Stomach smooth muscle (tissue), 2 donors: ENCODE measurements around the gene SIRT7.

Experiments
- H3K27ac ChIP-seq: one replicate; pipeline ENCODE4 v1.7.0; 2013; ENCODE audit warnings: mild to moderate bottlenecking, low read length, inconsistent platforms
- H3K27me3 ChIP-seq, 2 donors: one replicate each; pipeline ENCODE4 v1.7.0; 2013; ENCODE audit warnings: low read length in 2 of 2; ENCODE audit not compliant: insufficient read depth in 2 of 2, control insufficient read depth in 1 of 2
- H3K36me3 ChIP-seq, 2 donors: one replicate each; pipeline ENCODE4 v1.7.0; 2013; ENCODE audit warnings: low read length in 2 of 2; ENCODE audit not compliant: control insufficient read depth in 2 of 2, insufficient read depth in 2 of 2
- H3K4me1 ChIP-seq: one replicate; pipeline ENCODE4 v1.7.0; 2013; ENCODE audit warnings: low read length; ENCODE audit not compliant: control insufficient read depth, insufficient read depth
- H3K4me3 ChIP-seq, 2 donors: one replicate each; pipeline ENCODE4 v1.7.0; 2013; ENCODE audit warnings: low read length in 2 of 2
- H3K9ac ChIP-seq, 2 donors: one replicate each; pipeline ENCODE4 v1.7.0; 2013; ENCODE audit warnings: low read length in 2 of 2, mild to moderate bottlenecking in 1 of 2
- H3K9me3 ChIP-seq, 2 donors: one replicate each; pipeline ENCODE4 v1.7.0; 2013; ENCODE audit warnings: low read length in 2 of 2; ENCODE audit not compliant: control insufficient read depth in 2 of 2
- donor health status: healthy.
- donor health status: Pancreatic carcinoma.

SIRT7 gene, protein sequence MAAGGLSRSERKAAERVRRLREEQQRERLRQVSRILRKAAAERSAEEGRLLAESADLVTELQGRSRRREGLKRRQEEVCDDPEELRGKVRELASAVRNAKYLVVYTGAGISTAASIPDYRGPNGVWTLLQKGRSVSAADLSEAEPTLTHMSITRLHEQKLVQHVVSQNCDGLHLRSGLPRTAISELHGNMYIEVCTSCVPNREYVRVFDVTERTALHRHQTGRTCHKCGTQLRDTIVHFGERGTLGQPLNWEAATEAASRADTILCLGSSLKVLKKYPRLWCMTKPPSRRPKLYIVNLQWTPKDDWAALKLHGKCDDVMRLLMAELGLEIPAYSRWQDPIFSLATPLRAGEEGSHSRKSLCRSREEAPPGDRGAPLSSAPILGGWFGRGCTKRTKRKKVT

DNA sequence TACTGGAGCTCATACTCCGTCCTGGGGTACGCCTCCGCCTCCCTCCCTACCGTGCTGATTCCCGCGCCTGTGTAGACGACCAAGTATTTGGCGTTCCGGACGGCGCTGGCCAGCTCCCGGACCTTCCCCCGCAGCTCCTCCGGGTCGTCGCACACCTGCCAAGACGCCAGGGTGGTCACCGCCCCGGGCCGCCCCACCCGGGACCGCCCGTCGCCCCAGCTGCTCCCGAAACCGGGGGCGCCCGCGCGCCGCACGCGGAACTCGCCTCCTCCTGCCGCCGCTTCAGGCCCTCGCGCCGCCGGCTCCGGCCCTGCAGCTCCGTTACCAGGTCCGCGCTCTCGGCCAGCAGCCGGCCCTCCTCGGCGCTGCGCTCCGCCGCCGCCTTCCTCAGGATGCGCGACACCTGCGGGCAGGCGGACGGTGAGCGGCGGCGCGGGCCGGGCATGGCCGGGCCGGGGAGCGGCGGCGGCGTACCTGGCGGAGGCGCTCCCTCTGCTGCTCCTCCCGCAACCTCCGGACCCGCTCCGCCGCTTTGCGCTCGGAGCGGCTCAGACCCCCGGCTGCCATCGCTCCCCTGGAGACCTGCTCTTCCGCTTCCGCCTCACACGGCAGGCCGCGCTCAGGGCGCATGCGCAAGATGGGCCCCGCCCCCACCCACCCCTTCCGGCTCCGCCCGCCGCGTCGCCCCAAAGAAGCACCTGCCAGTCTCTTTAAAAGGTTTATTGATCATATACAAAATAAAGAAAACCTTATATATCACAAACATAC lies at the start of gene SIRT7:
TSS of gene SIRT7 (minus strand) at position 612 of the 768 bp plus-strand sequence. CDS start at position 567, 45 bp downstream.
- Histone ChIP-seq H3K9me3 (no peaks in the 10 kb centered on the region), H3K36me3 (peaks cover 26 to 43% of the 10 kb centered on the region in 2 donors), H3K27ac (no peak within 1 kb of the TSS), H3K9ac (peak within 1 kb of the TSS; percentile 52 to 60), H3K27me3 (no peaks in the 10 kb centered on the region), H3K4me3 (peak within 1 kb of the TSS; percentile 76 to 83), H3K4me1 (peaks cover 36% of the 10 kb centered on the region)

DNA sequence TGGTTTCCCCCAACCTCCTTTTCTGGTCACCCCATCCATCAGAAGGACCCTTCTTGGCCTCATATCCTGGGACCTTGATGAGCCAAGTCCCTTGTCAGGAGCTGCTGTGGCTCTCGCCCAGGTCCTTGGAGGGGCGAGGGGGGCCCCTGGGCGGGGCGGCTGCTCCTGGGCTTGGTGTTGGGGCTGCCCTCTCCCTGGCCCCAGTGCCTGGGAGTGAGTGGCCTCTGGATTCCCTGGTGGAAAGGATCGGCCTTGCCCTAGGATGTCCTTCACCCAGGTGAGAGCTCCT lies 49.2 kb upstream of the SIRT7 start:
- Histone ChIP-seq H3K36me3 (no peaks in the 10 kb centered on the region), H3K4me1 (peaks cover 14% of the 10 kb centered on the region), H3K9ac (no peak overlapping the region), H3K4me3 (no peak overlapping the region), H3K27ac (no peak overlapping the region), H3K27me3 (peaks cover 30 to 31% of the 10 kb centered on the region in 2 donors), H3K9me3 (no peaks in the 10 kb centered on the region)

DNA sequence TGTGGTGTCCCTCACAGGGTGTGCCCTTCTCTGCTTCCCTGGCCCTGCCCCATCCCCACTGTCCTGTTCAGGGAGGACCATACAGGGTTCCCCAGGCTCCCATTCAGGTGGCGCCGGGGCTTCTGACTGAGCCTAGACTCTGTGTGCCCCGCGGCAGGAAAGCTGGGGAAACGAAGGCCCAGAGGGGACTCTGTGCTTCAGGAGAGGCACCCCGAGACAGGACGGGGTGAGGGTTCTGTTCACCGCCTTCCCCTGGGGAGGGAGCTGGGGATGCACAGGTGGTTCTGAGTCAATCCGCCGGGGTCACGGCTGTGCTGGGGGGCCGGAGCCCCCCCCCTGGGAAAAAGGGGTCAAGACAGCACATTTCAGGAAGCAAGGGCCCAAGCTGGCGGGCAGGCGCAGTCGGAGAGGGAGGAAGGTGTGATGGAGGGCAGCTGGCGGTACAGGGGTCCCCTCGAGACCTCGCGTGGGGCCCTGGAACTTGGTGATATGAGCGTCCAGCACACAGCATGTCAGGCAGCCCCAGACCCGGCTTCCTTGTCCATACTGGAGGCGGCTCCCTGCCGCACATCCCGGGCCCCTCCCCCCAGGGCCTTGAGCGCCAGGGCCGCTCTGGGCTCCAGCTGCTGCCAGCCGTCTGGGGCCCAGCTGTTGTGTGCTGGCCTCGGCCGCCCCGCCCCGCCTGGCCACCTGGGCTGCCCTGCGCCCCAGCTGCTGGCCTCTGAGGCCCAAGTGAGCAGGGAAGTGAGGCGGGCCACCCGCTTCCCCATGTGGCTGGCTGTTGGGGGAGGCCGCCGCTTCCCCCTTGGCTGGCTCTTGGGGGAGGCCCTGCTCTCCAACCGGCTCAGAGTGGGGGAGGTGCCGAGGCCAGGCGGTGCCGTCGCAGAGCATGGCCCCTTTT lies 48.6 kb upstream of the SIRT7 start:
- Histone ChIP-seq H3K9ac (no peak overlapping the region), H3K9me3 (no peaks in the 10 kb centered on the region), H3K4me1 (peaks cover 16% of the 10 kb centered on the region), H3K4me3 (no peak overlapping the region), H3K27ac (no peak overlapping the region), H3K36me3 (no peaks in the 10 kb centered on the region), H3K27me3 (peaks cover 34 to 36% of the 10 kb centered on the region in 2 donors)

DNA sequence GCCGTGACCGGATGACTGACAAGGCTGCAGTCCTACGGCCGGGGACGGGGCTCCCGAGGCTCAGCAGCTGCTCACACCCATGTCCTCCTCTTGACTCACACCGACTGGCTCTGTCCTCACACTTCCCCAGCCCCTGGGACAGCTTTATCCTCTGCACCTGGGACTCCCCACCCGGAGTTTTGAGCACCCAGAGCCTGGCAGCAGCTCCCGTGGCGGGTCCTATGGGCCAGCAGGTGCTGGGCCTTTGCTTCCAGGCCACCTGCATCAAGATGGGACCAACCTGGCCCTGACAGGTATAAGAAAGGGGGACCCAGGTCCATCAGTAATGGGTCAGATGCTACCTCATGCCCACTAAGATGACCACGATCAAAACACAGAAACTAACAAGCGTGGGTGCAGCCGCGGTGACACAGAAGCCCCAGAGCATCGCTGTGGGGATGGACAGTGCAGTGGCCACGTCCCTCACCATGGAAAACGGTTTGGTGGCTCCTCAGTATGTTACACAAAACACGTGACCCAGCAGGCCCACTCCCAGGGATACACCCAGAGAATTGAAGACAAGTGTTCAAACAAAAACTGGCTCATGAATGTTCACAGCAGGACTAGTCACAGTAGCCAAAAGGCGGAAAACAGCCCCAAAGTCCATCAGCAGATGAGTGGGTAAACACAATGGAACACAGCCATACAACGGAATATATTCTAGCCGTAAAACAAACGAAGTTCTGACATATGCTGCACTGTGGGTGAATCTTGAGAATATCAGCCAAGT lies 46.3 kb upstream of the SIRT7 start:
- peaks cover 30 to 47% of the 10 kb centered on the region in 2 donors for H3K27me3 ChIP-seq

DNA sequence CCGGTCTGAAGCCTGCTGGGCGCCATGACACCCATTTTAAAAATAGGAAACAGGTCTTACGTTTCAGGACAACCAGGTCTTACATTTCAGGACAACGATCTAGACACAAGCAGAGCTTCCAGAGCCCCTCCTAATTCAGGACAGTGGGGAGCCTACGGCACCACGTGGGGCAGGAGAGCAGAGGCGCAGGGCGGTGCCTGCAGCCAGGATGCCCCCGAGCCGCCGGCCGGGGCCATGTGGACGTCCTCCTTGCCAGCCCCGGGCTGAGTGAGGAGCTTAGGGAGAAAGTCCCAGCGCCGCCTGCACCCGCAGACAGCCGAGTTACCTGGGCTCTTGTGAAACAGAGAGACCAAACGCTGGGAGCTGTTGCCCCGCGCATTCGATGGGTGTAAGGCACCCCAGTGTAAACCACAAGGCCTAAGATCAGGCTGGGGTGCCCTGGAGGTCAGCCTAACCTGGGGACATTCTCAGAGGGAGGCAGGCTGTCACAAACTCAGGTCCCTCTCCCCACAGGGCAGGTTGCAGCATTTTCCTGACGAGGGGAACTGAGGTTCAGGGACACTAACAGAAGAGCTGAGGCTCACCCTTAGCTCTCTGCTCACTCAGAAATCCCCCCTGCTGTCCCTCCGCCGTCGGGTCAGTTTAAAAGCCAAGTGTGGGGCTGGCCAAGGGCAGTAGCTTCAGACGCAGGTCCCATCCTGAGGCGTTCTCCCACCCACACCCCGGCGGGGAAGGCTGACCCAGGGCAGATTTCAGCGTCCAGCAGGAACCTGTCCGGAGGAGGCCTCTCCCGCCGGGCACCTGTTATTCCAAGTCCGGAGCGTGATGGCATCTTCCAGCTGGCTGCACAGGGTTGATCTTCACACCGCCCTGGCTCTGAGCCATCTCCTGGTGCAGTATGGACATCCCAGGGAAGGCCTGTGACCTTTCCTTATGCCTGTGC lies 44.8 kb upstream of the SIRT7 start:
- Histone ChIP-seq H3K4me3 (no peak overlapping the region), H3K27me3 (peaks cover 38 to 50% of the 10 kb centered on the region in 2 donors), H3K9ac (no peak overlapping the region), H3K4me1 (peaks cover 24% of the 10 kb centered on the region), H3K9me3 (no peaks in the 10 kb centered on the region), H3K36me3 (no peaks in the 10 kb centered on the region), H3K27ac (no peak overlapping the region)

More for the DNA sequence above, 46.3 kb upstream of the SIRT7 start:
- H3K36me3 ChIP-seq = no peaks in the 10 kb centered on the region
- H3K9me3 ChIP-seq = no peaks in the 10 kb centered on the region
- H3K4me1 ChIP-seq = peaks cover 28% of the 10 kb centered on the region
- no peak overlapping the region for H3K9ac ChIP-seq
- no peak overlapping the region for H3K27ac ChIP-seq
- H3K4me3 ChIP-seq = no peak overlapping the region

DNA sequence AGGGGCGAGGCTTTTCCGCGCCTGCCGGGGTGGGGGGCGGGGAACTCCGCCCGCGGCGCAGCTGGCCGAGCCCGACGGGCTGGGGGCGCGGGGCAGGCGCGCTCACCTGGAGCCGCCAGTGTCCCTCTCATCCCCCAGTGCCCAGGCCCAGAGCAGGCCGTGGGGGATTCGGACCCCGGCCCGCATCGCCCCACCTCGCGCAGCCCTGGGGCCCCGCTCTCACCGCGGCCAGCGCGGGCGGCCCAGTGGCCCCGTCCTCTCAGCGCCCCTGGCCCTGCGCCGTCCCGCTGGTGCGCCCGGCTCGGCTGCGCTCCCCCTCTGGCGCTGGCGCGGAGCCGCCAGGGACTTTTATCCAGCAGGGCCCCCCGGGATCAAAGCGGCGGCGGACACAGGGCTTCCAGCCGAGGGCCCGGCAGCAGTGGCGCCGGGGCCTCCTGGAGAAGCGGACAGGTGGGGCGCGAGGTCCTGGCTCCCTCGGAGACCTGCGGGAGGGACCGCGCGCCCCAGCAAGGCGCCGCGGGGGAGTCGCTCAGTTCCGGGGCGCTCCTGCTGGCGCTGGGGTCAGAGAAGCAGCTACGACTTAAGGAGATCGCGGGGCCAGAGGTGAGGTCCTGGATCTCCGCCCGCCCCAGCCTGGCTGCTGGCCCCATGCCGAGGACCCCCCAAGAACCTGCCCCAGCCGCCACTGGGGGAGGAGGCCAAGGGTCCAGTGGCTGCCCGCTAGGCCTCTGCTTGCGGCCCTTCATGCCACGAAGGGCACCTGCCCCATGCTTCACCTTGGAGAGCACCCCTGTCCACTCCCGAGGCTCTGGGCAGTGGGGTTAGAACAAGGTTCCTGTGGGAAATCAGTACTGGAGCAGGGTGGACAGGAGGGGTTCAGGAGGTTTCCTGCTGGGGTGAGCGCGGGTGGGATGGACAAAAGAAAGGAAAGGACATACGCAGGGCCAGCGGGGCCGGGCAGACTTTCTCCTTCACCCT lies 43.8 kb upstream of the SIRT7 start:
- peaks cover 43 to 55% of the 10 kb centered on the region in 2 donors for H3K27me3 ChIP-seq
- no peak overlapping the region for H3K9ac ChIP-seq
- H3K9me3 ChIP-seq = no peaks in the 10 kb centered on the region
- no peaks in the 10 kb centered on the region for H3K36me3 ChIP-seq
- H3K4me3 ChIP-seq = no peak overlapping the region
- H3K4me1 ChIP-seq = peaks cover 16% of the 10 kb centered on the region
- H3K27ac ChIP-seq = no peak overlapping the region

DNA sequence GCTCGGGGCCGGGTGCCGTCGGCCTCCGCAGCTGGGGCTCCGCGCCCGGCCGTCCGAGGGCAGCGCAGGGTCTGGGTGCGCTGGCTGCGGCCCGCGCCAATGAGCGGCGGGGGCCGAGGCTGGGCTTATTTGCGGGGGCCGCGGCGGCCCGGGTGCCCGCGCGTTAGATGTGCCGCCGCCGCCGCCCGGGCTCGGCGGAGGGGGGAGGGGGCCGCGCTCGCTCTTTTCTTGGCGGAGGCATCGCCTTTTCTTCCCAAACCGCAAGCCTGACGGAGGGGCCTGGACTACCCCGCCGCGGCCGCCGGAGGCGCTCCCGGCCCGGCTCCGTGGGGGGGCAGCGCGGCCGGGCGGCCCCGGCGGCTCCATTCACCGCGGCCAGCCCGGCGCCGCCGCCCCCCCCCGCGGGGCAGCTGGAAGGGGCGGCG lies 43.1 kb upstream of the SIRT7 start, which contains the start of gene NOTUM:
TSS of gene NOTUM (minus strand) at position 101 of the 425 bp plus-strand sequence. CDS start 278 bp downstream, outside the sequence.
- Histone ChIP-seq H3K9me3 (no peaks in the 10 kb centered on the region), H3K27me3 (peaks cover 46 to 57% of the 10 kb centered on the region in 2 donors), H3K9ac (no peak within 1 kb of the TSS), H3K36me3 (no peaks in the 10 kb centered on the region), H3K4me3 (peak within 1 kb of the TSS in 1 of 2 donors; percentile 57), H3K27ac (no peak within 1 kb of the TSS), H3K4me1 (peaks cover 15% of the 10 kb centered on the region)

DNA sequence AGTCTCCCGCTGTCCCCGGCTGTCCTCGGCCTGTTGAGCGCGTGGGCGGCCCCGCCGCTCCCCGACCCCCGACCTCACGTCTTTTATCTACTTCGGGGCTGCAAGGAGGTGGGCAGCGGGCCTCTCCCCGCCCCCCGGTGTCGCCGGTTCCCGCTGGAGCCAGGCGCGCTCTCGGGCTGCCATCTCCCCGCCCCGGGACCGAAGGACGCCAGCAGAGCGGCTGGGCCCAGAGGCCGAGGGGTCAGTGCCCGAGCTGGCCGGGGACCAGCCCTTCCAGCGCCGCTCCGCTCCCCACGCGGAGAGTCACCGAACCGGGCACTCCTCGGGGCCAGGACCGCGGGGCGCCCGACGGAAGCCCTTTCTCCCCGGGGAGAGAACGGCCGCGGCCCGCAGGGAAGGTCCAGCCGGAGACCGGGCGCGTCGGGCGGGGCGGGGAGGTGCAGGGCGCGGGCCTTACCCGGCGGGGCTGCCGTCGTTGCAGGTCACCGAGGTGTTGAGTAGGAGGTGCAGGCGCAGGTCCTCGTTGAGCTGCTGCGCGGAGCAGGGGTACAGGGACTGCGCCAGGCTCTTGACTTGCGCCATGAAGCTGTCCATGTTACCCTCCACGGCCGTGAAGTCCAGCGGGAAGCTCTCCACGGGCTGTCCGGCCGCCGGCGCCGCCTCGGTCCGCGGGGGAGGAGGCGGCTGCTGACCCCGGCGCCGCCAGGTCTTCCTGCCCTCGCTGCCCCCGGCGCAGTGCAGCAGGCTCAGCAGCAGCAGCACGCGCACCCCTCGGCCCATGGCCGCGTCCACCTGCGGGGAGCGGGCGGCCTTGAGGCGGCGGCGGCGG lies 42.4 kb upstream of the SIRT7 start:
- H3K27me3 ChIP-seq = peaks cover 45 to 57% of the 10 kb centered on the region in 2 donors
- H3K27ac ChIP-seq = no peak overlapping the region
- H3K9me3 ChIP-seq = no peaks in the 10 kb centered on the region
- H3K4me1 ChIP-seq = peaks cover 15% of the 10 kb centered on the region
- no peak overlapping the region for H3K9ac ChIP-seq
- no peaks in the 10 kb centered on the region for H3K36me3 ChIP-seq
- H3K4me3 ChIP-seq = peak overlapping the region in 1 of 2 donors; percentile 57
